ENCODE measurements around the gene EDA. TPM values are rescaled to one million over a fixed set of nuclear protein-coding genes. Genes with fewer than 3 reads are reported as not detected.

The EDA gene
- total RNA-seq, 2 donors from 2014 or later, result 0.08 to 0.14 TPM

DNA sequence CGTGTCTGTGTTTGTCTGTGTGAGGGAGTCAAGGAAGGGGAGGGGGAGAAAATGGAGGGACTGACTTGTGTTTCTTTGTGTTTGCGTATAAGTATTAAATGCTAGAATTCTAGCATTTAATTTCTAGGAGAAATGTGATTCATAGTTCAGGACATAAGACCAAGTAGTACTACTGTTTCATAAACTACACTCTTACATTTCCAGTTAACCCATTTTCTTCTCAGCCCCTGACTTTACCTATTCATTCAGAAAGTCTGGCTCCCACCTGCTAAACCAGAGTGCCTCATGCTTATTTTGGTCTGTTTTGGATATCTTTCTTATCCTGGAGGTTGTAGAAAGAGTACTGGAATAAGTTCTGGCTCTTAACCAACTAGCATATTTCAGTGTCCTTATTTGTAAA is 14.2 kb downstream of the EDA start:
- DNase-seq (ENCODE audit: low spot score) (no peak), ATAC-seq (no peak)
- no peak overlapping the region for H3K27ac Mint-ChIP-seq
- no peaks in the 10 kb centered on the region for H3K36me3 Mint-ChIP-seq
- no peak overlapping the region for H3K4me3 Mint-ChIP-seq
- peaks cover 7% of the 10 kb centered on the region for H3K9me3 Mint-ChIP-seq
- H3K4me1 Mint-ChIP-seq (ENCODE audit: low read depth in 2 of 2), result no peaks in the 10 kb centered on the region
- peaks cover 0 to 19% of the 10 kb centered on the region in 2 donors for H3K27me3 Mint-ChIP-seq

- H3K27me3 Mint-ChIP-seq, result peaks cover 0 to 3% of the 10 kb centered on the region in 2 donors
- ATAC-seq, result no peak
Observed at GRCh38 chrX:69664693-69665092, 48.8 kb downstream of the EDA start.

DNA sequence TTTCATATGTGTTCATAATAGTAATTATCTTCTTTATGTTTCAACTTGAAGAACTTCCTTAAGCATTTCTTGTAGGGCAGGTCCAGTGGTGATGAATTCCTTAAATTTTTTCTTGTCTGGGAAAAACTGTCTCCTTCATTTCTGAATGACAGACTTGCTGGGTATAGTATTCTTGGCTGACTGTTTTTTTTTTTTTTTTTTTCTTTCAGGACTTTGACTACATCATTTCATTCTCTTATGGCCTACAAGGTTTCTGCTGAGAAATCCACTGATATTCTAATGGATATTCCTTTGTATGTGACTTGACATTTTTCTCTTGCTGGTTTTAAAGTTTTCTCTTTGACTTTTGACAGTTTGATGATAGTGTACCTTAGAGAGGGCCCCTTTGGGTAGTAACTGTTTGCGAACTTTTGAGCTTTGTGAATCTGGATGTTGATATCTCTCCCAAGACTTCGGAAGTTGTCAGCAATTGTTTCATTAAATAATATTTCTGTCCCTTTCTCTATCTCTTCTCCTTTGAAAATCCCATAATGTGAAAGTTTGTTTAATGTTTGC is 54.2 kb downstream of the EDA start:
- no peak overlapping the region for H3K27ac Mint-ChIP-seq
- DNase-seq (ENCODE audit: low spot score), result no peak
- peaks cover 15% of the 10 kb centered on the region for H3K36me3 Mint-ChIP-seq
- ATAC-seq, result no peak
- peaks cover 0 to 2% of the 10 kb centered on the region in 2 donors for H3K27me3 Mint-ChIP-seq
- H3K4me3 Mint-ChIP-seq, result no peak overlapping the region
- H3K4me1 Mint-ChIP-seq (ENCODE audit: low read depth in 2 of 2), result no peaks in the 10 kb centered on the region
- H3K9me3 Mint-ChIP-seq, result peaks cover 17% of the 10 kb centered on the region

More at GRCh38 chrX:69664693-69665092, 48.8 kb downstream of the EDA start:
- Mint-ChIP-seq H3K9me3 (peaks cover 9% of the 10 kb centered on the region), H3K4me3 (no peak overlapping the region), H3K27ac (no peak overlapping the region), H3K4me1 (ENCODE audit: low read depth in 2 of 2) (no peaks in the 10 kb centered on the region), H3K36me3 (peaks cover under 1% of the 10 kb centered on the region)
- DNase-seq (ENCODE audit: low spot score), result no peak

GRCh38 chrX:69674891-69675290 is 59.0 kb downstream of the EDA start:
- no peak for ATAC-seq
- peaks cover 17% of the 10 kb centered on the region for H3K9me3 Mint-ChIP-seq

GRCh38 chrX:69705818-69706217 is 89.9 kb downstream of the EDA start:
- Mint-ChIP-seq H3K9me3 (peaks cover 7% of the 10 kb centered on the region), H3K27ac (no peak overlapping the region), H3K27me3 (no peaks in the 10 kb centered on the region), H3K4me3 (no peak overlapping the region), H3K4me1 (ENCODE audit: low read depth in 2 of 2) (no peaks in the 10 kb centered on the region), H3K36me3 (no peaks in the 10 kb centered on the region)
- DNase-seq (ENCODE audit: low spot score) (no peak), ATAC-seq (no peak)

More at GRCh38 chrX:69674891-69675290, 59.0 kb downstream of the EDA start:
- peaks cover 0 to 7% of the 10 kb centered on the region in 2 donors for H3K27me3 Mint-ChIP-seq
- no peak overlapping the region for H3K27ac Mint-ChIP-seq
- peaks cover 13% of the 10 kb centered on the region for H3K36me3 Mint-ChIP-seq
- no peaks in the 10 kb centered on the region for H3K4me1 Mint-ChIP-seq (ENCODE audit: low read depth in 2 of 2)
- no peak overlapping the region for H3K4me3 Mint-ChIP-seq
- DNase-seq (ENCODE audit: low spot score), result no peak

- no peak for DNase-seq (ENCODE audit: low spot score)
- peaks cover 5% of the 10 kb centered on the region for H3K36me3 Mint-ChIP-seq
- ATAC-seq, result no peak
- H3K27me3 Mint-ChIP-seq, result peaks cover 0 to 2% of the 10 kb centered on the region in 2 donors
- H3K27ac Mint-ChIP-seq, result no peak overlapping the region
- peaks cover 13% of the 10 kb centered on the region for H3K9me3 Mint-ChIP-seq
- H3K4me1 Mint-ChIP-seq (ENCODE audit: low read depth in 2 of 2), result no peaks in the 10 kb centered on the region
- H3K4me3 Mint-ChIP-seq, result no peak overlapping the region
Observed at GRCh38 chrX:69718102-69718501, 102.2 kb downstream of the EDA start.

- no peak overlapping the region for H3K4me3 Mint-ChIP-seq
- no peak overlapping the region for H3K27ac Mint-ChIP-seq
- DNase-seq (ENCODE audit: low spot score) (no peak), ATAC-seq (no peak)
- no peaks in the 10 kb centered on the region for H3K9me3 Mint-ChIP-seq
- peaks cover 4% of the 10 kb centered on the region for H3K36me3 Mint-ChIP-seq
- H3K4me1 Mint-ChIP-seq (ENCODE audit: low read depth in 2 of 2), result no peaks in the 10 kb centered on the region
- H3K27me3 Mint-ChIP-seq, result peaks cover 5 to 7% of the 10 kb centered on the region in 2 donors
Observed at GRCh38 chrX:69724307-69724706, 108.4 kb downstream of the EDA start.

GRCh38 chrX:69740317-69740716 is 124.4 kb downstream of the EDA start:
- DNase-seq (ENCODE audit: low spot score) (no peak), ATAC-seq (no peak)
- H3K36me3 Mint-ChIP-seq, result peaks cover 12% of the 10 kb centered on the region
- H3K27me3 Mint-ChIP-seq, result peaks cover 0 to 9% of the 10 kb centered on the region in 2 donors
- no peaks in the 10 kb centered on the region for H3K4me1 Mint-ChIP-seq (ENCODE audit: low read depth in 2 of 2)
- peaks cover 10% of the 10 kb centered on the region for H3K9me3 Mint-ChIP-seq
- no peak overlapping the region for H3K27ac Mint-ChIP-seq
- H3K4me3 Mint-ChIP-seq, result no peak overlapping the region

- ATAC-seq (no peak), DNase-seq (ENCODE audit: low spot score) (no peak)
- no peaks in the 10 kb centered on the region for H3K4me1 Mint-ChIP-seq (ENCODE audit: low read depth in 2 of 2)
- peaks cover 10% of the 10 kb centered on the region for H3K9me3 Mint-ChIP-seq
- peaks cover 0 to 9% of the 10 kb centered on the region in 2 donors for H3K27me3 Mint-ChIP-seq
- peaks cover 12% of the 10 kb centered on the region for H3K36me3 Mint-ChIP-seq
- no peak overlapping the region for H3K4me3 Mint-ChIP-seq
- H3K27ac Mint-ChIP-seq, result no peak overlapping the region
Observed at GRCh38 chrX:69741721-69742120, 125.8 kb downstream of the EDA start.

GRCh38 chrX:69746051-69746450 is 130.1 kb downstream of the EDA start:
- Mint-ChIP-seq H3K9me3 (peaks cover 6% of the 10 kb centered on the region), H3K36me3 (peaks cover 7% of the 10 kb centered on the region), H3K4me3 (no peak overlapping the region), H3K27ac (no peak overlapping the region), H3K27me3 (peaks cover 0 to 2% of the 10 kb centered on the region in 2 donors), H3K4me1 (ENCODE audit: low read depth in 2 of 2) (no peaks in the 10 kb centered on the region)
- ATAC-seq (no peak), DNase-seq (ENCODE audit: low spot score) (no peak)

DNA sequence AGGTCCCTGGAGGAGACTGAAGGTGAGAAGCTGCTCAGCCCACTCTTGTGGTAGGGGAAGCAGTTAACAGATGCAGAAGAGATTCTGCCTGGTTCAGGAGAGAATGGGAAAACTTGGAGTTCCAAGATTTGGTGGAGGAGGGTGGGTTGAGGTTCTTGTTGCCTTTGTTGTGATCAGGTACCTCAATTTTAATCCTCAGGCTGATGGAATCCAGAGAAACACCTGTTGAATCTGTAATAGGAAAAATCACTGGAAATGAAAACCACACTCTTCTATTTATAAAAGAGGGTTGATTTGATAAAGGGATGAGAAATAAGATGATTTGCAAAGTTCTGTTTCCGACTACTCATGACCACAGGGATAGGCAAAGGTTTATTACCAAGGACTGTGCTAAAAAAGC is 132.1 kb downstream of the EDA start:
- no peak for ATAC-seq
- H3K9me3 Mint-ChIP-seq, result peaks cover 1% of the 10 kb centered on the region
- H3K36me3 Mint-ChIP-seq, result no peaks in the 10 kb centered on the region
- no peak overlapping the region for H3K4me3 Mint-ChIP-seq
- H3K4me1 Mint-ChIP-seq (ENCODE audit: low read depth in 2 of 2), result no peaks in the 10 kb centered on the region
- H3K27me3 Mint-ChIP-seq, result peaks cover 0 to 1% of the 10 kb centered on the region in 2 donors
- DNase-seq (ENCODE audit: low spot score), result no peak
- H3K27ac Mint-ChIP-seq, result no peak overlapping the region

DNA sequence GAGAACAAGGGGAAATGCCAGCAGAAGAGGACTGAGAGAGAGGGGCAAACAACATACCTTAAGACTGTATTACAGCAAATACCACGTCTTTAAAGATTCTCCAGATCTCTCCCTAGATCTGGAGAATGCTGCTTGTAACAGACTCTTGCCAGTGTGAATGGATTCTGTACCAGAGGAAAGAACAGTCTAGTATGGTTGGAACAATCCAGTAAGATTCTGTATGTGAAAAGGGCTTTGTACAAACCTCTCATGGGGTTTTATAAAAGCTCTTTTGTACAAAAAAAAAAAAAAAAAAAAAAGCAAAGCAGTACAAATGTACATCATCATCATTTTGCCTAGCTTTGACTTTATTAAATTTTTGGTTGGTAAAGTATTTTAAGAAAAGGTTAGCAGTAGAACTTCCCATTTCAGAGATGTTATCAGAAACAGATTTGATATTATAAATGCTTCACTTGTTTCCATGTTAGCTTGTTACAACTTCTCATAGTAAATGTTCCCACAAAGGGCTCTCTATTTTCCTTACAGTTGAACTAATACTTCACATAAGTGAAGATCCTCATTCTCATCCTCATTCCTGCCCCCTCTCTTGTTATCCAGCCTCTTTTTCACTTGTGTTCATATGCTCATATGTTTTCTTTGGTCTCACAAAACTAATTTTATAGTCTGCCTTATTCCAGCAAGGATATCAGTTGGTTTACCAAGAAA is 144.2 kb downstream of the EDA start:
- Mint-ChIP-seq H3K27me3 (peaks cover 0 to 3% of the 10 kb centered on the region in 2 donors), H3K4me1 (ENCODE audit: low read depth in 2 of 2) (no peaks in the 10 kb centered on the region), H3K4me3 (no peak overlapping the region), H3K9me3 (no peaks in the 10 kb centered on the region), H3K36me3 (no peaks in the 10 kb centered on the region), H3K27ac (no peak overlapping the region)
- ATAC-seq, result no peak
- no peak for DNase-seq (ENCODE audit: low spot score)

- H3K4me3 Mint-ChIP-seq, result no peak overlapping the region
- no peak overlapping the region for H3K27ac Mint-ChIP-seq
- peaks cover 0 to 5% of the 10 kb centered on the region in 2 donors for H3K27me3 Mint-ChIP-seq
- H3K36me3 Mint-ChIP-seq, result no peaks in the 10 kb centered on the region
- H3K9me3 Mint-ChIP-seq, result no peaks in the 10 kb centered on the region
- no peak for ATAC-seq
- H3K4me1 Mint-ChIP-seq (ENCODE audit: low read depth in 2 of 2), result no peaks in the 10 kb centered on the region
- DNase-seq (ENCODE audit: low spot score), result no peak
Observed at GRCh38 chrX:69761633-69762032, 145.7 kb downstream of the EDA start.

DNA sequence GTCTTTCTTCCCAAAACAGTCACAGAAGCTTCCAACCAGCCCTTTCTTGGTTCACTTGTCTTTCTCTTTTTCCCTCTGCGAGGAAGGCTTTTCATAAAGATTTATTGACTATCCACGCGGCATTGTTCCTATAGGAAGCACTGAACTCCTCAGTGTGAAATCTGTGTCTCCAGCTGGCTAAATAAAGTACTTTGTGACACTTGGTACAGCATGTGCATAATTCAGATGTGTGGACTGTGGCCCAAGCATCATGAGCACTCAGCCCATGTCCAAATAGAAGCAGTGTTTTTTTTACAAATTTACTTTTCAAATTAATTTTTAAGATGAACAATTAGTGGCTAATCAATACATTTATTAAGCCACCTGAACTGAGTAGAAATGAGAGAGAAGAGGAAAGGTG is 146.4 kb downstream of the EDA start:
- Mint-ChIP-seq H3K36me3 (no peaks in the 10 kb centered on the region), H3K4me3 (no peak overlapping the region), H3K9me3 (no peaks in the 10 kb centered on the region), H3K27me3 (peaks cover 0 to 5% of the 10 kb centered on the region in 2 donors), H3K27ac (no peak overlapping the region), H3K4me1 (ENCODE audit: low read depth in 2 of 2) (no peaks in the 10 kb centered on the region)
- ATAC-seq, result no peak
- no peak for DNase-seq (ENCODE audit: low spot score)

All from natural killer cell treated with Interleukin-12 subunit alpha and Interleukin-12 subunit beta and Interleukin-15 and Interleukin-18, amount 100 ng/mL, for 72 hours (primary cell).